HepG2 (cell line): Measurements from ENCODE around the gene KCTD15. TPM values are rescaled to one million over a fixed set of nuclear protein-coding genes. Genes with fewer than 3 reads are reported as not detected.

ENCODE experiments used
- ATAC-seq: fragments of 200-7000 bp; cut with Tn5 transposase; 3 replicates; pipeline ENCODE4 v1.9.1; 2020; ENCODE audit warnings: mild to moderate bottlenecking, moderate library complexity
- BruUV-seq: library from RNA; stranded (reverse); fragments of 400-500 nt; replicated peaks from 2 replicates; lab custom pipeline; 2021; lab: Mats Ljungman, UMichigan
- CTCF ChIA-PET: fragments of 300-600 bp; formaldehyde crosslinking; extraction: SDS; loops from one replicate; lab custom pipeline; 2021; ENCODE audit warnings: low total read pairs, inconsistent platforms, low intra/inter-chr PET ratio; lab: Yijun Ruan, JAX
- POLR2A ChIA-PET: fragments of 350-600 bp; sonication (Branson Sonifier 250); formaldehyde crosslinking; loops from one replicate; lab custom pipeline; 2020; ENCODE audit warnings: antibody characterized with exemption, inconsistent platforms; lab: Yijun Ruan, JAX
- DNase-seq: peaks from one replicate; pipeline ENCODE4 v3.0.0-alpha.2; 2015; ENCODE audit warnings: low spot score
- FAIRE-seq: peaks from 3 replicates; lab custom pipeline; 2011; peaks lifted over from hg19 to GRCh38; lab: Jason Lieb, UNC
- H2AFZ ChIP-seq: one replicate; pipeline ENCODE4 v1.6.1; 2011; ENCODE audit warnings: low read length, inconsistent platforms
- H3K27ac ChIP-seq: fragments of 300-600 bp; 3 replicates; pipeline ENCODE4 v1.8.0; 2011; ENCODE audit warnings: mixed run types, mild to moderate bottlenecking, mixed read lengths, low read length, inconsistent platforms; ENCODE audit not compliant: insufficient read depth; ENCODE audit errors: extremely low read length
- H3K27me3 ChIP-seq, 2 experiments: fragments of 200-600 bp in 1 of 2; 2 replicates in 1 of 2; 3 replicates in 1 of 2; pipeline versions ENCODE4 v1.6.0 to v1.8.0; 2011; ENCODE audit warnings: low read length in 2 of 2, mild to moderate bottlenecking in 2 of 2, moderate library complexity in 2 of 2, inconsistent platforms in 1 of 2; ENCODE audit not compliant: insufficient read depth in 2 of 2, control insufficient read depth in 1 of 2
- H3K36me3 ChIP-seq, 2 experiments: fragments of 200-600 bp in 1 of 2; replicated peaks in 1 of 2; 2 replicates in 1 of 2; 3 replicates in 1 of 2; pipeline versions ENCODE4 v1.5.1 to v1.8.0; 2011; ENCODE audit warnings: low read length in 2 of 2, inconsistent platforms in 1 of 2; ENCODE audit not compliant: insufficient read depth in 2 of 2, control insufficient read depth in 1 of 2
- H3K4me1 ChIP-seq: 2 replicates; pipeline ENCODE4 v1.5.1; 2012; ENCODE audit warnings: low read length, inconsistent platforms; ENCODE audit not compliant: insufficient read depth
- H3K4me2 ChIP-seq: 2 replicates; pipeline ENCODE4 v1.6.0; 2011; ENCODE audit warnings: low read depth, low read length, inconsistent platforms
- H3K4me3 ChIP-seq, 3 experiments: fragments of 200-600 bp in 1 of 3; sonication (generic), shearing (Covaris generic) in 1 of 3; replicated peaks in 1 of 3; 2 replicates each; pipeline ENCODE4 v1.5.1; 2011 to 2016; ENCODE audit warnings: low read length in 3 of 3, inconsistent platforms in 2 of 3, low read depth in 2 of 3, mild to moderate bottlenecking in 2 of 3, control low read depth in 1 of 3, mixed read lengths in 1 of 3; ENCODE audit not compliant: insufficient read depth in 1 of 3
- H3K79me2 ChIP-seq: one replicate; pipeline ENCODE4 v1.6.1; 2011; ENCODE audit warnings: low read length, inconsistent platforms; ENCODE audit not compliant: insufficient read depth
- H3K9ac ChIP-seq: 2 replicates; pipeline ENCODE4 v1.6.0; 2011; ENCODE audit warnings: mild to moderate bottlenecking, low read depth, low read length, inconsistent platforms; ENCODE audit not compliant: insufficient read depth
- H3K9me3 ChIP-seq: 2 replicates; pipeline ENCODE4 v1.5.1; 2012; ENCODE audit warnings: mild to moderate bottlenecking, low read length
- H4K20me1 ChIP-seq: 2 replicates; pipeline ENCODE4 v1.6.0; 2011; ENCODE audit warnings: inconsistent platforms, mild to moderate bottlenecking, low read length, moderate library complexity; ENCODE audit not compliant: insufficient read depth
- KDM4B ChIP-seq: sonication (generic); formaldehyde crosslinking; IDR thresholded peaks from 2 replicates; pipeline ENCODE4 v1.4.0; 2020; ENCODE audit warnings: missing genetic modification reagents
- SAFB2 ChIP-seq: sonication (generic); formaldehyde crosslinking; IDR thresholded peaks from 2 replicates; pipeline ENCODE4 v1.5.1; 2020; ENCODE audit warnings: missing genetic modification reagents, low read depth, mild to moderate bottlenecking, borderline replicate concordance
- SMYD3 ChIP-seq: sonication (generic); formaldehyde crosslinking; IDR thresholded peaks from 2 replicates; pipeline ENCODE4 v1.8.1; 2023; ENCODE audit warnings: mild to moderate bottlenecking, missing genetic modification reagents
- ZNF350 ChIP-seq: sonication (generic); formaldehyde crosslinking; IDR thresholded peaks from 2 replicates; pipeline ENCODE4 v1.4.0; 2020; ENCODE audit warnings: mild to moderate bottlenecking, low read depth, missing genetic modification reagents, borderline replicate concordance
- ZNF768 ChIP-seq: sonication (generic); formaldehyde crosslinking; IDR thresholded peaks from 2 replicates; pipeline ENCODE4 v1.4.0; 2020; ENCODE audit warnings: missing genetic modification reagents
- WGBS: methylation state at CpG from one replicate; pipeline ENCODE4 v1.1.6; 2017; ENCODE audit warnings: low lambda C conversion rate; 5-methylcytosine and 5-hydroxymethylcytosine counted together
- in situ Hi-C: cut with HindIII; loops from 2 replicates; pipeline ENCODE4 v1.10.0; 2017; ENCODE audit warnings: low pct_unique_long_range_greater_than_20kb; ENCODE audit not compliant: extremely low pct_ligation_motif_present
- intact Hi-C: fragments of 100-400 bp; cut with micrococcal nuclease; formaldehyde crosslinking; loops from one replicate; pipeline ENCODE4 v1.10.0; 2022; ENCODE audit not compliant: unreplicated experiment
- polyA plus RNA-seq, 8 experiments: library from polyadenylated mRNA; depleted of rRNA in 3 of 8; stranded (reverse) in 7 of 8; unstranded in 1 of 8; fragments of >200 nt; fragmentation: Illumina TruSeq in 4 of 8; extraction: Trizol in 4 of 8; gene quantifications; 2 replicates each; pipeline versions ENCODE4 v1.2.1 to v1.2.3, GENCODE V29; 2011 to 2016; ENCODE audit warnings: low read depth in 4 of 8, missing spikeins in 1 of 8, mixed read lengths in 1 of 8; ENCODE audit not compliant: insufficient read depth in 1 of 8
- total RNA-seq, 5 experiments: library from RNA; depleted of rRNA; stranded (reverse); fragments of >200 nt; fragmentation: Illumina TruSeq; extraction: Trizol; gene quantifications; 2 replicates each; pipeline ENCODE4 v1.2.3, GENCODE V29; 2016; ENCODE audit warnings: low read depth in 1 of 5

KCTD15 gene
- total and polyA plus RNA-seq, 2 of the 13 experiments (the other 11 are each of a cell fraction or from before 2014, with no cell fraction given): 13.2 to 16.7 TPM

DNA sequence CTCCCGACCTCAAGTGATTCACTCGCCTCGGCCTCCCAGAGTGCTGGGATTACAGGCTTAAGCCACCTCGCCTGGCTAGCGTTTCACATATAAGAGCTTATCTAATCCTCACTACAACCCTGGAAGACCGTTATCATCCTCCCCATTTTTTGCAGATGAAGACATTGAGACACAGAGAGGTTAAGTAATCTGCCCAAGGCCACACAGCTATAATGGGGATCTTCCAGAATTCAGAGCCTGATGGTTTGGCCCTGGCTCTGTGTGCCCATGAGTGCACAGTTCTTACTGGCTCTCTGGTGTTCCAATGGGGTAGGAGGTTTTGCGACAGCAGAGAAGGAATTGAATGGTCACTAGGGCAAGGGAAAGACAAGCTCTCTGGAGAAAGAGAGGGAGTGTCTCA, 16.8 kb upstream of the KCTD15 start:
- Histone ChIP-seq H3K9ac (no peak overlapping the region), H3K27me3 (peaks cover 9 to 60% of the 10 kb centered on the region in 2 experiments), H3K9me3 (no peaks in the 10 kb centered on the region), H3K27ac (no peak overlapping the region), H3K36me3 (no peaks in the 10 kb centered on the region), H3K79me2 (no peaks in the 10 kb centered on the region), H2AFZ (no peak overlapping the region), H4K20me1 (no peaks in the 10 kb centered on the region), H3K4me1 (peaks cover 7% of the 10 kb centered on the region), H3K4me2 (no peak overlapping the region), H3K4me3 (no peak overlapping the region)
- TF ChIP-seq ZNF768 (CRISPR knock-in tag) (peak; percentile 71), SAFB2 (CRISPR knock-in tag) (no peak)
- ATAC-seq (no peak), FAIRE-seq (no peak), DNase-seq (no peak)
- in situ Hi-C loops (loop anchor here (5.0 kb wide), 2 partner anchors 217 to 317 kb away; no protein-coding TSS in a partner anchor), intact Hi-C loops (loop anchor here (2.0 kb wide), 1 partner anchor 365 kb away; no protein-coding TSS in a partner anchor)
- CTCF ChIA-PET: interaction anchor here (2.7 to 5.6 kb wide), 3 partner anchors 14 to 316 kb away, joined by 11 to 148 read pairs (median 55); no protein-coding TSS in a partner anchor
- BruUV-seq: no TSS peak
- 23% methylated on average over 7 of the region's 7 CpGs for WGBS
- POLR2A ChIA-PET: no interaction called here

GRCh38 chr19:33780251-33780650, 16.4 kb upstream of the KCTD15 start:
- Histone ChIP-seq H2AFZ (no peak overlapping the region), H3K79me2 (no peaks in the 10 kb centered on the region), H4K20me1 (no peaks in the 10 kb centered on the region), H3K36me3 (no peaks in the 10 kb centered on the region), H3K9me3 (no peaks in the 10 kb centered on the region), H3K4me1 (peaks cover 7% of the 10 kb centered on the region), H3K4me2 (no peak overlapping the region), H3K4me3 (no peak overlapping the region)
- intact Hi-C loops: no loop called here
- POLR2A ChIA-PET: no interaction called here
- WGBS: 8% methylated on average over 4 of the region's 6 CpGs
- FAIRE-seq: no peak
- CTCF ChIA-PET: interaction anchor here (4.6 to 5.6 kb wide), 2 partner anchors 218 to 315 kb away, joined by 55 to 148 read pairs; no protein-coding TSS in a partner anchor
- TF ChIP-seq KDM4B (CRISPR knock-in tag) (no peak), ZNF350 (CRISPR knock-in tag) (no peak), SMYD3 (no peak)
- TF ChIP-seq, all 625 proteins: peak for 0
- DNase-seq (no peak), ATAC-seq (no peak)
- H3K27ac ChIP-seq: no peak overlapping the region
- in situ Hi-C loops: no loop called here
- H3K9ac ChIP-seq: no peak overlapping the region
- BruUV-seq: no TSS peak
- H3K27me3 ChIP-seq: peaks cover 10 to 64% of the 10 kb centered on the region in 2 experiments
